CD4-positive, alpha-beta memory T cell (primary cell): ENCODE results near the gene CCNA2. TPM values are rescaled to one million over a fixed set of nuclear protein-coding genes. Genes with fewer than 3 reads are reported as not detected.

Experiments used
- CTCF ChIA-PET: fragments of 350-600 bp; sonication (Branson Sonifier 250); formaldehyde crosslinking; loops from one replicate; lab custom pipeline; 2021; ENCODE audit warnings: inconsistent platforms; ENCODE audit not compliant: partially characterized antibody; lab: Charles Lee
- POLR2A ChIA-PET: fragments of 350-600 bp; sonication (Branson Sonifier 250); formaldehyde crosslinking; loops from one replicate; lab custom pipeline; 2021; ENCODE audit not compliant: partially characterized antibody; lab: Charles Lee
- DNase-seq, 5 donors: peaks; one replicate each; pipeline versions ENCODE4 v3.0.0 to v3.0.0-alpha.2; 2020 to 2022; ENCODE audit warnings: mixed read lengths in 1 of 5
- H3K27ac ChIP-seq: one replicate; pipeline ENCODE4 v1.7.0; 2013; ENCODE audit warnings: low read depth, low read length
- H3K27me3 ChIP-seq: 2 replicates; pipeline ENCODE4 v1.7.0; 2013; ENCODE audit warnings: mild to moderate bottlenecking, low read length, moderate library complexity; ENCODE audit not compliant: insufficient read depth
- H3K36me3 ChIP-seq: 2 replicates; pipeline ENCODE4 v1.7.0; 2013; ENCODE audit warnings: mild to moderate bottlenecking, low read length, moderate library complexity; ENCODE audit not compliant: insufficient read depth
- H3K4me1 ChIP-seq: 2 replicates; pipeline ENCODE4 v1.7.0; 2013; ENCODE audit warnings: mild to moderate bottlenecking, low read length, moderate library complexity; ENCODE audit not compliant: insufficient read depth
- H3K4me3 ChIP-seq, 2 donors: one replicate each; pipeline ENCODE4 v1.7.0; 2013; ENCODE audit warnings: low read length in 2 of 2, mild to moderate bottlenecking in 1 of 2
- H3K9me3 ChIP-seq, 2 donors: one replicate each; pipeline ENCODE4 v1.7.0; 2013; ENCODE audit warnings: low read length in 2 of 2, control low read depth in 1 of 2; ENCODE audit not compliant: control insufficient read depth in 1 of 2
- H3K27ac Mint-ChIP-seq, 7 donors: one replicate each; pipeline ENCODE4 v1.8.0; 2020 to 2021; ENCODE audit warnings: mixed read lengths in 7 of 7, mild to moderate bottlenecking in 6 of 7, inconsistent platforms in 3 of 7, moderate library complexity in 3 of 7
- H3K27me3 Mint-ChIP-seq, 2 donors: one replicate each; pipeline ENCODE4 v1.8.0; 2020 to 2021; ENCODE audit warnings: mixed read lengths in 2 of 2
- H3K36me3 Mint-ChIP-seq, 2 donors: one replicate each; pipeline ENCODE4 v1.8.0; 2020 to 2021; ENCODE audit warnings: mixed read lengths in 2 of 2, inconsistent platforms in 1 of 2, mild to moderate bottlenecking in 1 of 2
- H3K4me1 Mint-ChIP-seq, 4 donors: one replicate each; pipeline ENCODE4 v1.8.0; 2020 to 2021; ENCODE audit warnings: mixed read lengths in 4 of 4, mild to moderate bottlenecking in 1 of 4
- H3K4me3 Mint-ChIP-seq, 8 donors: one replicate each; pipeline ENCODE4 v1.8.0; 2020 to 2021; ENCODE audit warnings: mixed read lengths in 8 of 8, mild to moderate bottlenecking in 7 of 8, moderate library complexity in 6 of 8, inconsistent platforms in 3 of 8
- H3K9me3 Mint-ChIP-seq, 8 donors: one replicate each; pipeline ENCODE4 v1.8.0; 2020 to 2021; ENCODE audit warnings: mixed read lengths in 8 of 8, mild to moderate bottlenecking in 5 of 8, inconsistent platforms in 3 of 8, moderate library complexity in 1 of 8
- intact Hi-C: fragments of 100-400 bp; cut with micrococcal nuclease; formaldehyde crosslinking; loops from one replicate; pipeline ENCODE4 v1.15.1; 2023
- polyA plus RNA-seq, 2 donors: library from polyadenylated mRNA; unstranded; fragments of 300-500 nt; fragmentation: Illumina TruSeq; gene quantifications; one replicate each; pipeline ENCODE4 v1.2.3, GENCODE V29; 2021
- total RNA-seq, 2 experiments: library from RNA; stranded (reverse); gene quantifications; one replicate each; pipeline ENCODE4 v1.2.3, GENCODE V29; 2021

CCNA2 gene
- total RNA-seq (1 to 10 TPM; 1.2 to 1.4 TPM), polyA plus RNA-seq (under 1 TPM in 1 of 2 donors, not detected in 1; 0.34 TPM)

DNA sequence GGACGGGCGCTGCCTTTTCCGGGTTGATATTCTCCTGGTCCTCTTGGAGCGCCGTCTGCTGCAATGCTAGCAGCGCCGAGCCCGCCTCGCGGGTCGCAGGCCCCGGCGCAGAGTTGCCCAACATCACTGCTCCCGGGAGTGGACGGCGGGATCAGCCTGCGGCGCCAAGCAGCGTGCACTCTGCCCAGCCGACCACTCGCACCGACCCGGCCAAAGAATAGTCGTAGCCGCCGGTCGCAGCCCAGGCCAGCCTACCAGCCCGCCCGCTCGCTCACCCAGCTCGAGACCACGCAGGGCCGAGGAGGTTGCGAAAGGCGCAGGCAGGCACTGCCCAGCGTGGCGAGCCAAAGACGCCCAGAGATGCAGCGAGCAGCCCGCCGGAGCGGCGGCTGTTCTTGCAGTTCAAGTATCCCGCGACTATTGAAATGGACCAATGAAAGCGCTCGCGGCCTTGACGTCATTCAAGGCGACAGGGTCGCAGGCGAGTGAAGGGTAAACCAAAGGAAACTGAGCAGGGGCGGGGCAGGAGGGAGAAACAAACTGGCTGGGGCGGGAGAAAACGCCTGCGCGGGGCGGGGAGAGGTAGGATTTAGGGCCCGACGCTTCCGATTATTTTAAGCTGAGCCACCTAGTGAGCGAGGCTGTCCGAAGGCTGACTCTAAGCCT lies at the start of gene CCNA2:
Gene CCNA2 (minus strand): TSS at position 379 of the 666 bp plus-strand sequence. CDS start 255 bp downstream, at position 124.
- intact Hi-C loops, result loop anchor here (1.0 to 10.0 kb wide), 8 partner anchors 22 to 1099 kb away; partner anchors contain the start of genes ANXA5, BBS12, BBS7 and BLTP1
- Histone ChIP-seq H3K27me3 (no peaks in the 10 kb centered on the region), H3K4me3 (peak within 1 kb of the TSS; percentile 62 to 73), H3K4me1 (peaks cover 19% of the 10 kb centered on the region), H3K9me3 (no peaks in the 10 kb centered on the region), H3K27ac (peak within 1 kb of the TSS; percentile 55), H3K36me3 (no peaks in the 10 kb centered on the region)
- ChIA-PET CTCF (interaction anchor here (0.7 to 1.5 kb wide), 4 partner anchors 13 to 755 kb away, joined by 3 to 4 read pairs (median 3); partner anchors contain the start of gene EXOSC9), POLR2A (interaction anchor here (0.6 to 5.1 kb wide), 7 partner anchors 20 to 909 kb away, joined by 3 to 56 read pairs (median 4); partner anchors contain the start of genes ANXA5, BBS12, BBS7 and EXOSC9)
- no peaks in the 10 kb centered on the region for H3K9me3 Mint-ChIP-seq
- peak; percentile 93 to 97 (median 94) for DNase-seq
- no peaks in the 10 kb centered on the region for H3K27me3 Mint-ChIP-seq
- H3K36me3 Mint-ChIP-seq, result peaks cover 2 to 6% of the 10 kb centered on the region in 2 donors
- peak within 1 kb of the TSS; percentile 87 to 98 (median 91) for H3K4me3 Mint-ChIP-seq
- H3K4me1 Mint-ChIP-seq, result peaks cover 6 to 21% (median 15%) of the 10 kb centered on the region in 4 donors
- H3K27ac Mint-ChIP-seq, result peak within 1 kb of the TSS; percentile 77 to 99 (median 92)

- POLR2A ChIA-PET, result interaction anchor here (0.7 to 3.2 kb wide), 5 partner anchors 46 to 842 kb away, joined by 3 to 17 read pairs (median 4); partner anchors contain the start of genes BLTP1, CCNA2 and EXOSC9
Observed at GRCh38 chr4:121869841-121870822, 46.4 kb upstream of the CCNA2 start, which contains the start of gene BBS7. Gene BBS7 (minus strand): TSS chr4:121870474. CDS start chr4:121870313, 161 bp downstream.

GRCh38 chr4:121863799-121864198 lies 40.1 kb upstream of the CCNA2 start:
- CTCF ChIA-PET, result no interaction called here
- Mint-ChIP-seq H3K4me1 (peaks cover 2 to 11% (median 5%) of the 10 kb centered on the region in 4 donors), H3K27ac (no peak overlapping the region), H3K9me3 (no peaks in the 10 kb centered on the region), H3K36me3 (peaks cover 22 to 23% of the 10 kb centered on the region in 2 donors), H3K4me3 (no peak overlapping the region), H3K27me3 (no peaks in the 10 kb centered on the region)
- no peak for DNase-seq
- Histone ChIP-seq H3K36me3 (no peaks in the 10 kb centered on the region), H3K9me3 (no peaks in the 10 kb centered on the region), H3K27ac (no peak overlapping the region), H3K4me1 (peaks cover 3% of the 10 kb centered on the region), H3K4me3 (no peak overlapping the region), H3K27me3 (no peaks in the 10 kb centered on the region)
- POLR2A ChIA-PET, result no interaction called here
- intact Hi-C loops, result no loop called here

More at GRCh38 chr4:121869841-121870822, 46.4 kb upstream of the CCNA2 start, which contains the start of gene BBS7:
- intact Hi-C loops, result loop anchor here (1.0 to 5.0 kb wide), 6 partner anchors 9 to 1052 kb away; partner anchors contain the start of genes BLTP1, CCNA2, EXOSC9 and NUDT6
- Histone ChIP-seq H3K9me3 (no peaks in the 10 kb centered on the region), H3K4me1 (peaks cover 19% of the 10 kb centered on the region), H3K36me3 (no peaks in the 10 kb centered on the region), H3K4me3 (peak within 1 kb of the TSS; percentile 92 to 97), H3K27ac (peak within 1 kb of the TSS; percentile 81), H3K27me3 (peaks cover 6% of the 10 kb centered on the region)
- peaks cover 4 to 6% of the 10 kb centered on the region in 2 donors for H3K27me3 Mint-ChIP-seq
- no peaks in the 10 kb centered on the region for H3K9me3 Mint-ChIP-seq
- peaks cover 10 to 14% of the 10 kb centered on the region in 2 donors for H3K36me3 Mint-ChIP-seq
- CTCF ChIA-PET, result interaction anchor here (1.1 to 1.5 kb wide), 5 partner anchors 9 to 708 kb away, joined by 3 to 5 read pairs (median 4); no protein-coding TSS in a partner anchor
- H3K4me3 Mint-ChIP-seq, result peak within 1 kb of the TSS; percentile 91 to 98 (median 96)
- H3K4me1 Mint-ChIP-seq, result peaks cover 9 to 30% (median 16%) of the 10 kb centered on the region in 4 donors
- peak within 1 kb of the TSS; percentile 79 to 98 (median 94) for H3K27ac Mint-ChIP-seq
- peak; percentile 88 to 95 (median 89) for DNase-seq

DNA sequence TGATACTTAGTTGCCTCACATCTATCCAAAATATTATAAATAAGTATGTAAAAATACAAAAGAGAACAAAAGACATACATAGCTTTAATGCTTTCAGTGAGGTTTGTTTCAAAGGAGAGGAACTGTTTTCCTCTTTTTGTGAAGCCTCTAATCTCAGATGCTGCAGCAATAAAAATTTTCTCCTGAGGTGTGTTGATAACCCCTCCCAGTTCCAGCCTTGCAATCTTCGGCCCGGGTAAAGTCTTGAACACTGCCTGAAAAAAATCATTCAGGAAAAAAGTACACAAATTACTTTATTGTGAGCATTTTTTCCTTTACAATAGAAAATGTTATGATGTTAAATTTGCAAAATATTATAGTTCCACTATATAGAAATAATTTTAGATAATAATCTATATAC lies 37.7 kb upstream of the CCNA2 start:
- Histone ChIP-seq H3K4me3 (no peak overlapping the region), H3K9me3 (no peaks in the 10 kb centered on the region), H3K36me3 (no peaks in the 10 kb centered on the region), H3K4me1 (no peaks in the 10 kb centered on the region), H3K27me3 (no peaks in the 10 kb centered on the region), H3K27ac (no peak overlapping the region)
- Mint-ChIP-seq H3K9me3 (no peaks in the 10 kb centered on the region), H3K27ac (no peak overlapping the region), H3K36me3 (peaks cover 17 to 25% of the 10 kb centered on the region in 2 donors), H3K27me3 (no peaks in the 10 kb centered on the region), H3K4me1 (peaks cover 0 to 5% (median 2%) of the 10 kb centered on the region in 4 donors), H3K4me3 (no peak overlapping the region)
- intact Hi-C loops, result loop anchor here (1.0 kb wide), 1 partner anchor 8 kb away; no protein-coding TSS in a partner anchor
- POLR2A ChIA-PET, result no interaction called here
- DNase-seq, result no peak
- CTCF ChIA-PET, result interaction anchor here (0.8 kb wide), 1 partner anchor 9 kb away, joined by 3 read pairs; the partner anchor contains the start of gene BBS7

GRCh38 chr4:121860121-121860520 lies 36.4 kb upstream of the CCNA2 start:
- Mint-ChIP-seq H3K4me1 (peaks cover 0 to 5% (median 0%) of the 10 kb centered on the region in 4 donors), H3K36me3 (peaks cover 7 to 23% of the 10 kb centered on the region in 2 donors), H3K27ac (no peak overlapping the region), H3K4me3 (no peak overlapping the region), H3K9me3 (no peaks in the 10 kb centered on the region), H3K27me3 (no peaks in the 10 kb centered on the region)
- Histone ChIP-seq H3K9me3 (no peaks in the 10 kb centered on the region), H3K4me3 (no peak overlapping the region), H3K27me3 (no peaks in the 10 kb centered on the region), H3K4me1 (no peaks in the 10 kb centered on the region), H3K27ac (no peak overlapping the region), H3K36me3 (no peaks in the 10 kb centered on the region)
- CTCF ChIA-PET, result no interaction called here
- intact Hi-C loops, result no loop called here
- DNase-seq, result no peak
- POLR2A ChIA-PET, result interaction anchor here (0.9 kb wide), 1 partner anchor 36 kb away, joined by 3 read pairs; no protein-coding TSS in a partner anchor

GRCh38 chr4:121851354-121851753 lies 27.7 kb upstream of the CCNA2 start:
- Mint-ChIP-seq H3K9me3 (no peaks in the 10 kb centered on the region), H3K27ac (no peak overlapping the region), H3K4me1 (no peaks in the 10 kb centered on the region), H3K36me3 (peaks cover 13 to 24% of the 10 kb centered on the region in 2 donors), H3K4me3 (no peak overlapping the region), H3K27me3 (no peaks in the 10 kb centered on the region)
- H3K9me3 ChIP-seq, result no peaks in the 10 kb centered on the region
- H3K27me3 ChIP-seq, result no peaks in the 10 kb centered on the region
- ChIA-PET CTCF (no interaction called here), POLR2A (no interaction called here)
- DNase-seq, result no peak
- no peaks in the 10 kb centered on the region for H3K4me1 ChIP-seq
- no peak overlapping the region for H3K4me3 ChIP-seq
- no peak overlapping the region for H3K27ac ChIP-seq
- intact Hi-C loops, result no loop called here
- H3K36me3 ChIP-seq, result peaks cover 3% of the 10 kb centered on the region
